ENCODE data around the gene TBC1D22A. TPM values are rescaled to one million over a fixed set of nuclear protein-coding genes. Genes with fewer than 3 reads are reported as not detected.
A peak's percentile ranks its signal among the peaks of the same experiment; 100 is the strongest.

The TBC1D22A gene
- total and polyA plus RNA-seq, 10 of the 15 experiments (the other 5 are each of a cell fraction or from before 2014, with no cell fraction given) = 0.63 to 44.7 (median 27.4) TPM

DNA sequence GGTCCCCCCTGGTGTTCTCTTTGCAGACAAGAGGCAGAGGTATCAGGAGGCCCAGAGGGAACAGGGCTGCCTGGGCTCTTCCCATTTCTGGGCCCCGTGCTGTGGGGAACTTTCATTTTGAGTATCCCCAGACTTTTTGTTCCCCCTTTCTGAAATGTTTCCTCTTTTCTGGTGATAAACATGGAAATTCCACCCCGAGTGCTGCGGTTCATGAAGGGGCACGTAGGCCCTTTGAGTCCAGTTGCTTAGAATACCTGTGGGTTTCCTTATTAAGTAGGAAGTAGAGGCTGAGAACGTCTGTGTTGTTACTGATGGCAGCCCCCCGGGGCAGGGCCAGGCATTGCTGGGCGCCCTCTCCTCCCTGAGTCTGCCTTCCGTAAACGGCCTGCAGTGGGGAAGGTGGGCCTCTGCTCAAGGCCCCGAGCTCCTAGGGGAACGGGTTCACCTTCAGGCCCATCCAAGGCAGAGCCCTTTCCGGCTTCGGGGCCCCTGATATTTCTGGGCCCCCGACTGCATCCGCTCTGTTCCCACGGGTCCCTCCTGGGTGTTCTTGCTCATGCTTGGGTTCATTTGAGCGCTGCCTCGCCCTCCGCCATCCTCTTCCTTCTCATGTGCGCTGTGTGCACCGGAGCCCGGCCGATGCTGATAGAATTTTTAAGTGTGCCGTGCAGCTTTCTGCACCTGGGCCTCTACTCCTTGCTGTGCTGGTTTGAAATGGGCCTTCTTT, 12.0 kb downstream of the TBC1D22A start (continued):
- peak in 1 of 2 experiments; percentile 73; a peak in 2 of 4 replicates for TF ChIP-seq ETV6 (conservative IDR thresholded peaks at IDR 0.05 in 1 of 2, IDR thresholded peaks at IDR 0.05 in 1 of 2; ENCODE audit: borderline replicate concordance in 1 of 2, low read depth in 1 of 2)
- TF ChIP-seq IKZF2 (IDR thresholded peaks at IDR 0.05) = peak; percentile 98 to 99
- no peak for TF ChIP-seq CBX5 (IDR thresholded peaks at IDR 0.05; ENCODE audit: low read depth)
- peak; percentile 51; the same call in 1 of the 2 replicates for TF ChIP-seq ZBED1 (IDR thresholded peaks at IDR 0.05; ENCODE audit: borderline replicate concordance)
- TF ChIP-seq RELB (IDR thresholded peaks at IDR 0.05; ENCODE audit: low read depth) = peak; percentile 88
- TF ChIP-seq RUNX3 (IDR thresholded peaks at IDR 0.05; ENCODE audit: low read length) = peak; percentile 93
- TF ChIP-seq TCF7 (IDR thresholded peaks at IDR 0.05; ENCODE audit: borderline replicate concordance) = no peak
- peak; percentile 83 for TF ChIP-seq GATAD2B (conservative IDR thresholded peaks at IDR 0.05; ENCODE audit: low read depth)
- TF ChIP-seq KLF5 (IDR thresholded peaks at IDR 0.05; ENCODE audit: partially characterized antibody) = no peak
- no peak for TF ChIP-seq ZNF384 (IDR thresholded peaks at IDR 0.05; ENCODE audit: borderline replicate concordance, low read depth, low read length)
- peak; percentile 85 for TF ChIP-seq NFIC (IDR thresholded peaks at IDR 0.05; ENCODE audit: low read depth, low read length)
- TF ChIP-seq SPI1 (IDR thresholded peaks at IDR 0.05; ENCODE audit: borderline replicate concordance, insufficient read depth, low read depth, low read length) = peak; percentile 56
- peak; percentile 56; the same call in 1 of the 2 replicates for TF ChIP-seq MTA2 (IDR thresholded peaks at IDR 0.05; ENCODE audit: low read depth)
- peak; percentile 24 for TF ChIP-seq SP1 (IDR thresholded peaks at IDR 0.05; ENCODE audit: low read depth, low read length)
- 0 out of 2 replicates have a peak, but pooled peaks have one; percentile 38 for TF ChIP-seq NKRF (conservative IDR thresholded peaks at IDR 0.05)
- TF ChIP-seq, protein P1, sequence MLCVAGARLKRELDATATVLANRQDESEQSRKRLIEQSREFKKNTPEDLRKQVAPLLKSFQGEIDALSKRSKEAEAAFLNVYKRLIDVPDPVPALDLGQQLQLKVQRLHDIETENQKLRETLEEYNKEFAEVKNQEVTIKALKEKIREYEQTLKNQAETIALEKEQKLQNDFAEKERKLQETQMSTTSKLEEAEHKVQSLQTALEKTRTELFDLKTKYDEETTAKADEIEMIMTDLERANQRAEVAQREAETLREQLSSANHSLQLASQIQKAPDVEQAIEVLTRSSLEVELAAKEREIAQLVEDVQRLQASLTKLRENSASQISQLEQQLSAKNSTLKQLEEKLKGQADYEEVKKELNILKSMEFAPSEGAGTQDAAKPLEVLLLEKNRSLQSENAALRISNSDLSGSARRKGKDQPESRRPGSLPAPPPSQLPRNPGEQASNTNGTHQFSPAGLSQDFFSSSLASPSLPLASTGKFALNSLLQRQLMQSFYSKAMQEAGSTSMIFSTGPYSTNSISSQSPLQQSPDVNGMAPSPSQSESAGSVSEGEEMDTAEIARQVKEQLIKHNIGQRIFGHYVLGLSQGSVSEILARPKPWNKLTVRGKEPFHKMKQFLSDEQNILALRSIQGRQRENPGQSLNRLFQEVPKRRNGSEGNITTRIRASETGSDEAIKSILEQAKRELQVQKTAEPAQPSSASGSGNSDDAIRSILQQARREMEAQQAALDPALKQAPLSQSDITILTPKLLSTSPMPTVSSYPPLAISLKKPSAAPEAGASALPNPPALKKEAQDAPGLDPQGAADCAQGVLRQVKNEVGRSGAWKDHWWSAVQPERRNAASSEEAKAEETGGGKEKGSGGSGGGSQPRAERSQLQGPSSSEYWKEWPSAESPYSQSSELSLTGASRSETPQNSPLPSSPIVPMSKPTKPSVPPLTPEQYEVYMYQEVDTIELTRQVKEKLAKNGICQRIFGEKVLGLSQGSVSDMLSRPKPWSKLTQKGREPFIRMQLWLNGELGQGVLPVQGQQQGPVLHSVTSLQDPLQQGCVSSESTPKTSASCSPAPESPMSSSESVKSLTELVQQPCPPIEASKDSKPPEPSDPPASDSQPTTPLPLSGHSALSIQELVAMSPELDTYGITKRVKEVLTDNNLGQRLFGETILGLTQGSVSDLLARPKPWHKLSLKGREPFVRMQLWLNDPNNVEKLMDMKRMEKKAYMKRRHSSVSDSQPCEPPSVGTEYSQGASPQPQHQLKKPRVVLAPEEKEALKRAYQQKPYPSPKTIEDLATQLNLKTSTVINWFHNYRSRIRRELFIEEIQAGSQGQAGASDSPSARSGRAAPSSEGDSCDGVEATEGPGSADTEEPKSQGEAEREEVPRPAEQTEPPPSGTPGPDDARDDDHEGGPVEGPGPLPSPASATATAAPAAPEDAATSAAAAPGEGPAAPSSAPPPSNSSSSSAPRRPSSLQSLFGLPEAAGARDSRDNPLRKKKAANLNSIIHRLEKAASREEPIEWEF (IDR thresholded peaks at IDR 0.05; ENCODE audit: insufficient replicate concordance, low read depth, low read length) = no peak

Data from GM12878 (cell line).